Measurements from ENCODE around the gene TNFSF13.

The TNFSF13 gene

GRCh38 chr17:7557775-7558543, 591 bp upstream of the TNFSF13 start:
- no peak for DNase-seq (ENCODE audit: extremely low read depth, low read depth)
- no peak for TF ChIP-seq CTCF (IDR thresholded peaks at IDR 0.05; ENCODE audit: low read depth, low read length, missing control alignments)
- no peak overlapping the region for H3K4me3 ChIP-seq (replicated peaks; ENCODE audit: low read depth, low read length)

GRCh38 chr17:7559320-7560171, 996 bp downstream of the TNFSF13 start:
- DNase-seq (ENCODE audit: extremely low read depth, low read depth) = no peak
- no peak for TF ChIP-seq CTCF (IDR thresholded peaks at IDR 0.05; ENCODE audit: low read depth, low read length, missing control alignments)
- no peak overlapping the region for H3K4me3 ChIP-seq (replicated peaks; ENCODE audit: low read depth, low read length)

GRCh38 chr17:7560172-7561027, 1.9 kb downstream of the TNFSF13 start:
- peak; percentile 72 for TF ChIP-seq CTCF (IDR thresholded peaks at IDR 0.05; ENCODE audit: low read depth, low read length, missing control alignments)
- peak overlapping the region; percentile 89 for H3K4me3 ChIP-seq (replicated peaks; ENCODE audit: low read depth, low read length)
- DNase-seq (ENCODE audit: extremely low read depth, low read depth) = no peak

- no peak for DNase-seq (ENCODE audit: extremely low read depth, low read depth)
- TF ChIP-seq CTCF (IDR thresholded peaks at IDR 0.05; ENCODE audit: low read depth, low read length, missing control alignments) = peak; percentile 61
Observed at GRCh38 chr17:7561028-7561575, 2.6 kb downstream of the TNFSF13 start.

GRCh38 chr17:7561589-7562207, 3.1 kb downstream of the TNFSF13 start, which contains the start of gene SENP3:
TSS of gene SENP3 (plus strand) at chr17:7561919. CDS start at chr17:7563077, 1,158 bp downstream.
- peak within 1 kb of the TSS; percentile 89 for H3K4me3 ChIP-seq (replicated peaks; ENCODE audit: low read depth, low read length)
- no peak for TF ChIP-seq CTCF (IDR thresholded peaks at IDR 0.05; ENCODE audit: low read depth, low read length, missing control alignments)
- DNase-seq (ENCODE audit: extremely low read depth, low read depth) = no peak

More at GRCh38 chr17:7561028-7561575, 2.6 kb downstream of the TNFSF13 start:
- peak overlapping the region; percentile 89 for H3K4me3 ChIP-seq (replicated peaks; ENCODE audit: low read depth, low read length)

Data from HFF-Myc (cell line).